ENCODE results near the gene LSG1.
"Not testable (repeated sequence)": the region's sequence is repeated elsewhere in the genome, so short reads cannot be mapped to it uniquely, and the experiment has no call there.

The LSG1 gene

GRCh38 chr3:194617143-194617671 is 54.8 kb downstream of the LSG1 start:
- no peak for DNase-seq

GRCh38 chr3:194615226-194615625 is 56.8 kb downstream of the LSG1 start:
- no peak for DNase-seq

- DNase-seq = no peak
Observed at GRCh38 chr3:194612221-194612620, 59.8 kb downstream of the LSG1 start.

- DNase-seq = no peak
Observed at GRCh38 chr3:194610689-194611088, 61.3 kb downstream of the LSG1 start.

GRCh38 chr3:194609601-194610000 is 62.4 kb downstream of the LSG1 start:
- no peak for DNase-seq

- DNase-seq = no peak
Observed at GRCh38 chr3:194608981-194609380, 63.0 kb downstream of the LSG1 start.

- DNase-seq = no peak
Observed at GRCh38 chr3:194607592-194608389, 64.2 kb downstream of the LSG1 start.

GRCh38 chr3:194606941-194607340 is 65.0 kb downstream of the LSG1 start:
- DNase-seq = no peak

GRCh38 chr3:194606163-194606562 is 65.8 kb downstream of the LSG1 start:
- DNase-seq = no peak

GRCh38 chr3:194605314-194605713 is 66.7 kb downstream of the LSG1 start:
- not testable (repeated sequence) for DNase-seq

- DNase-seq = no peak
Observed at GRCh38 chr3:194604837-194605236, 67.2 kb downstream of the LSG1 start.

- DNase-seq = no peak
Observed at GRCh38 chr3:194604126-194604525, 67.9 kb downstream of the LSG1 start.

- no peak for DNase-seq
Observed at GRCh38 chr3:194602669-194603171, 69.3 kb downstream of the LSG1 start.

GRCh38 chr3:194598771-194599557 is 73.0 kb downstream of the LSG1 start:
- no peak for DNase-seq

GRCh38 chr3:194596906-194597305 is 75.1 kb downstream of the LSG1 start:
- no peak for DNase-seq

GRCh38 chr3:194592798-194593752 is 78.9 kb downstream of the LSG1 start:
- no peak for DNase-seq
